Neural crest cell (in vitro differentiated cells): ENCODE measurements around the gene MED17. TPM values are rescaled to one million over a fixed set of nuclear protein-coding genes. Genes with fewer than 3 reads are reported as not detected.

Experiments
- DNase-seq: peaks from one replicate; pipeline ENCODE4 v3.0.0; 2021; ENCODE audit warnings: low read depth, mixed read lengths, low spot score
- H3K27ac Mint-ChIP-seq: one replicate; pipeline ENCODE4 v1.8.0; 2021; ENCODE audit warnings: mild to moderate bottlenecking, mixed read lengths; ENCODE audit not compliant: unreplicated experiment
- H3K27me3 Mint-ChIP-seq: 2 replicates; pipeline ENCODE4 v1.8.0; 2021; ENCODE audit warnings: low read depth, mild to moderate bottlenecking, mixed read lengths
- H3K36me3 Mint-ChIP-seq: 2 replicates; pipeline ENCODE4 v1.8.0; 2021; ENCODE audit warnings: low read depth, mild to moderate bottlenecking, mixed read lengths
- H3K4me1 Mint-ChIP-seq: 2 replicates; pipeline ENCODE4 v1.8.0; 2021; ENCODE audit warnings: mixed read lengths
- H3K4me3 Mint-ChIP-seq: one replicate; pipeline ENCODE4 v1.8.0; 2021; ENCODE audit warnings: mild to moderate bottlenecking, mixed read lengths
- H3K9me3 Mint-ChIP-seq: 2 replicates; pipeline ENCODE4 v1.8.0; 2021; ENCODE audit warnings: mixed read lengths
- CTCF ChIP-seq: fragments of 200-600 bp; sonication (generic); conservative IDR thresholded peaks from 2 replicates; pipeline ENCODE4 v1.5.0; 2021; ENCODE audit warnings: antibody characterized with exemption, mild to moderate bottlenecking
- total RNA-seq: library from RNA; stranded (reverse); gene quantifications from 2 replicates; pipeline ENCODE4 v1.2.1, GENCODE V29; 2021

Gene MED17
- total RNA-seq, 1 donor from 2014 or later = 62.3 TPM

DNA sequence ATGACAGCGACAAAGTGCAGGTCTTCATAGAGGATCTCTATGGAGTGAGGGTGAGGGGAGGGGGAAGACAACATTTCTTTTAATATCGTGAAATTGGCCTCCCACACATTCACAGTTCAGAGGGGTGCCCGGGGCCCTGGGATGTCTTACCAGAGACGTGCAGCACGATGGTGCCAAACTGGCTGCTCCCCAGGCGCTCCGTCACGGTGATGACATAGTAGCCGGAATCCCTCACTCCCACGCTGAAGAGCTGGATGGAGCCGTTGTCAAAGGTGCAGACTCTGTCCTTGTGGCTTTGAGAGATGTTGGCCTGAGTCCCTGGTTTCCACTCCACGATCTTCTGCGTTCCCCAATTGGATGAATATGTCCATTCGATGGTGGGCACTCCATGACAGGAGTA, 36.8 kb downstream of the MED17 start:
- H3K27ac Mint-ChIP-seq = no peak overlapping the region
- no peak overlapping the region for H3K4me3 Mint-ChIP-seq
- H3K27me3 Mint-ChIP-seq = no peaks in the 10 kb centered on the region
- peaks cover 14% of the 10 kb centered on the region for H3K4me1 Mint-ChIP-seq
- peaks cover 5% of the 10 kb centered on the region for H3K36me3 Mint-ChIP-seq
- no peaks in the 10 kb centered on the region for H3K9me3 Mint-ChIP-seq
- no peak for DNase-seq
- no peak for TF ChIP-seq CTCF

DNA sequence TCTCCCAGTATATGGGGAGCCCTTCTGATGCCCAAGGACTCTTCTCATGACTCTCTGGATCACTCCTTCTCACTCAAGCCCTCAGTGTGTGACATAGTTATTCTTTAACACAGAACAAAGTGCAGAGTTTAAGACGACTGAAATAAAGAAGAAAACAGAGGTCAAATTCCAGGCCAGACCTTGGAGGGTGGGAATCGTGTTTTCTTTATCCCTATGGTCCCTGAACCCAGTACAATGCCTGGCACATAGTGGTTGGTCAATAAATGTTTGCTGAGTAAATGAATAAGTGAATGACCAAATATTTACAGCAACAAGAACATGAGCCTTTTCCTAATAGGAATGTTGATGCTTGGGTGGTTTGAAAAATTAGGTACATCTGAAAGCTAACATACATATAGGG, 37.5 kb downstream of the MED17 start:
- DNase-seq = no peak
- Mint-ChIP-seq H3K4me1 (peaks cover 14% of the 10 kb centered on the region), H3K4me3 (no peak overlapping the region), H3K27me3 (no peaks in the 10 kb centered on the region), H3K36me3 (peaks cover 2% of the 10 kb centered on the region), H3K9me3 (no peaks in the 10 kb centered on the region), H3K27ac (no peak overlapping the region)
- no peak for TF ChIP-seq CTCF

DNA sequence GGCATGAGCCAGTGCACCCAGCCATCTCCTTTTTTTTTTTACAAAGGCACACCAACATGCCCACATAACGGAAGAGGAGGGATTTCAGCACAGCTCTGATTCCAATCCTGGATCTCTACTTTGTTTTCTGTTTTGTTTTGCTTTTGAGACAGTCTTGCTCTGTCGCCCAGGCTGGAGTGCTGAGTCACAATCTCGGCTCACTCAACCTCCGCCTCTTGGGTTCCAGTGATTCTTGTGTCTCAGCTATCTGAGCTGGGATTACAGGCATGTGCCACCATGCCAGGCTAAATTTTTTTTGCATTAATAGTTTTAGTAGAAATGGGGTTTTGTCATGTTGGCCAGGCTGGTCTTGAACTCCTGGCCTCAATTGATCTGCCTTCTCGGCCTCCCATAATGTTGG, 38.3 kb downstream of the MED17 start:
- Mint-ChIP-seq H3K4me1 (peaks cover 14% of the 10 kb centered on the region), H3K9me3 (no peaks in the 10 kb centered on the region)

DNA sequence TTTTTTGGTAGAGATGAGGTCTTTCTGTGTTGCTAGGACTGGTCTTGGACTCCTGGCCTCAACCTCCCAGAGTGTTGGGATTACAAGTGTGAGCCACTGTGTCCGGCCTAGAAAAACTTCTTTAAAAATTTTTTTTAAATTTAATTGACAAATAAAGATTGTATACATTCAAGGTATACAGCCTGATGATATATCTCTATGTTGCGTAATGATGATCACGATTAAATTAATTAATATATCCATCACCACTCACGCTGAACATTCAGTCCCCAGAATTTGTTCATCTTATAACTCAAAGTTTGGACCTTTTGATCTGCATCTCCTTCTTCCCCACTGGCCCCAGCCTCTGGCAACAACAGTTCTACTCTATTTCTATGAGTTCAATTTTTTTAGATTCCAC, 39.1 kb downstream of the MED17 start:
- DNase-seq = no peak
- peaks cover 14% of the 10 kb centered on the region for H3K4me1 Mint-ChIP-seq
- H3K36me3 Mint-ChIP-seq = peaks cover 2% of the 10 kb centered on the region
- no peaks in the 10 kb centered on the region for H3K27me3 Mint-ChIP-seq
- H3K4me3 Mint-ChIP-seq = no peak overlapping the region
- TF ChIP-seq CTCF = no peak
- H3K9me3 Mint-ChIP-seq = no peaks in the 10 kb centered on the region
- no peak overlapping the region for H3K27ac Mint-ChIP-seq

More for the DNA sequence above, 38.3 kb downstream of the MED17 start:
- no peak overlapping the region for H3K27ac Mint-ChIP-seq
- DNase-seq = no peak
- H3K4me3 Mint-ChIP-seq = no peak overlapping the region
- TF ChIP-seq CTCF = no peak
- H3K27me3 Mint-ChIP-seq = no peaks in the 10 kb centered on the region
- peaks cover 2% of the 10 kb centered on the region for H3K36me3 Mint-ChIP-seq

- Mint-ChIP-seq H3K4me3 (no peak overlapping the region), H3K36me3 (no peaks in the 10 kb centered on the region), H3K27me3 (no peaks in the 10 kb centered on the region), H3K4me1 (no peaks in the 10 kb centered on the region), H3K27ac (no peak overlapping the region), H3K9me3 (no peaks in the 10 kb centered on the region)
- DNase-seq = no peak
- no peak for TF ChIP-seq CTCF
Observed at GRCh38 chr11:93827363-93827762, 43.3 kb downstream of the MED17 start.

DNA sequence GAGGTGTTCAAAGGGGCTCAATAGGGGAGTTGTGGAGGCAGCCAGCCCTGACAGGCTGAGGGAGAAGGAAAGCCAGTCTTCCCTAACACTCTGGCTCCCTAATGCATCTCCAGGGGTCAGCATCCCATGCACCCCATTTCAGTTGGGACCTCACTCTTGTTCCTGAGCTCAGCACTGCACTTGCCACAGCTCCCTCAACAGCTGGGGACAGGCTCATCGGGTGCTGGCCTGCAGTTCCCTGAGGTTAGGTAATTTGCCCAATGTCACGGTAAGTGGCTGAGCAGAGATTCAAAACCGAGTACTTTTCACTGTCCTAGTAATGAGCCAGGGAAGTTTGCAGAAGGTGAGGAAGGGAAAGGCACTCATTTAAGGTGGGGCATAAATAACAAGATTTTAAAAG, 45.5 kb downstream of the MED17 start:
- DNase-seq = no peak
- Mint-ChIP-seq H3K27ac (no peak overlapping the region), H3K4me3 (no peak overlapping the region), H3K36me3 (no peaks in the 10 kb centered on the region), H3K4me1 (no peaks in the 10 kb centered on the region), H3K27me3 (no peaks in the 10 kb centered on the region), H3K9me3 (no peaks in the 10 kb centered on the region)
- TF ChIP-seq CTCF = no peak
